B cell (primary cell): Measurements from ENCODE around the gene KRT38. TPM values are rescaled to one million over a fixed set of nuclear protein-coding genes. Genes with fewer than 3 reads are reported as not detected.

Experiments
- ATAC-seq: fragments of 200-7000 bp; cut with Tn5 transposase; one replicate; pipeline ENCODE4 v1.10.0; 2021; ENCODE audit warnings: low read depth, mild to moderate bottlenecking, moderate number of reproducible peaks, moderate library complexity
- CTCF ChIA-PET: fragments of 350-600 bp; sonication (Branson Sonifier 250); formaldehyde crosslinking; loops from one replicate; lab custom pipeline; 2021; ENCODE audit warnings: antibody characterized with exemption, inconsistent platforms; lab: Charles Lee
- POLR2A ChIA-PET: fragments of 350-600 bp; sonication (Branson Sonifier 250); formaldehyde crosslinking; loops from one replicate; lab custom pipeline; 2021; ENCODE audit warnings: antibody characterized with exemption; lab: Charles Lee
- DNase-seq: peaks from one replicate; pipeline ENCODE4 v3.0.0; 2013
- H2AFZ ChIP-seq: 2 replicates; pipeline ENCODE4 v1.6.1; 2012; ENCODE audit warnings: mild to moderate bottlenecking, low read depth, low read length; ENCODE audit not compliant: insufficient read depth, poor library complexity, severe bottlenecking
- H3K27ac ChIP-seq, 2 donors: 1 replicate in 1 of 2; 2 replicates in 1 of 2; pipeline ENCODE4 v1.5.1; 2012 to 2013; ENCODE audit warnings: low read length in 2 of 2, mild to moderate bottlenecking in 2 of 2, moderate library complexity in 1 of 2
- H3K27me3 ChIP-seq, 4 experiments: fragments of 200-600 bp in 1 of 4; sonication (generic) in 1 of 4; replicated peaks in 1 of 4; 1 replicate in 2 of 4; 2 replicates in 2 of 4; pipeline versions ENCODE4 v1.6.1 to v1.7.0; 2013 to 2016; ENCODE audit warnings: low read length in 3 of 4, mild to moderate bottlenecking in 2 of 4, mixed read lengths in 1 of 4, moderate library complexity in 1 of 4; ENCODE audit not compliant: insufficient read depth in 4 of 4, control insufficient read depth in 3 of 4; ENCODE audit errors: control extremely low read depth in 1 of 4
- H3K36me3 ChIP-seq, 2 experiments: replicated peaks in 1 of 2; 1 replicate in 1 of 2; 2 replicates in 1 of 2; pipeline versions ENCODE4 v1.6.1 to v1.7.1; 2013; ENCODE audit warnings: low read length in 1 of 2; ENCODE audit not compliant: insufficient read depth in 2 of 2, control insufficient read depth in 1 of 2; ENCODE audit errors: control extremely low read depth in 1 of 2, extremely low read depth in 1 of 2
- H3K4me1 ChIP-seq, 2 donors: fragments of 200-600 bp in 1 of 2; sonication (generic) in 1 of 2; 1 replicate in 1 of 2; 2 replicates in 1 of 2; pipeline versions ENCODE4 v1.5.1 to v1.6.1; 2013 to 2017; ENCODE audit warnings: low read length in 2 of 2; ENCODE audit not compliant: control insufficient read depth in 2 of 2, insufficient read depth in 2 of 2
- H3K4me2 ChIP-seq: replicated peaks from 2 replicates; pipeline ENCODE3; 2012; ENCODE audit warnings: mild to moderate bottlenecking, low read depth, low read length; ENCODE audit not compliant: poor library complexity, severe bottlenecking
- H3K4me3 ChIP-seq, 5 experiments: fragments of 200-600 bp in 1 of 5; sonication (generic) in 1 of 5; 1 replicate in 3 of 5; 2 replicates in 2 of 5; pipeline versions ENCODE4 v1.5.1 to v1.7.0; 2011 to 2016; ENCODE audit warnings: low read length in 4 of 5, mild to moderate bottlenecking in 4 of 5, low read depth in 2 of 5, control low read depth in 1 of 5, moderate library complexity in 1 of 5; ENCODE audit not compliant: insufficient read depth in 1 of 5; ENCODE audit errors: control extremely low read depth in 1 of 5, extremely low read depth in 1 of 5
- H3K79me2 ChIP-seq: fragments of 200-600 bp; sonication (generic); one replicate; pipeline ENCODE4 v1.6.0; 2016; ENCODE audit warnings: low read length; ENCODE audit not compliant: control insufficient read depth, insufficient read depth
- H3K9ac ChIP-seq: fragments of 200-600 bp; sonication (generic); 2 replicates; pipeline ENCODE4 v1.6.1; 2017; ENCODE audit warnings: mild to moderate bottlenecking, low read length, moderate library complexity
- H3K9me3 ChIP-seq, 3 donors: one replicate each; pipeline versions ENCODE4 v1.6.1 to v1.7.1; 2013; ENCODE audit warnings: low read length in 2 of 3; ENCODE audit not compliant: control insufficient read depth in 2 of 3, insufficient read depth in 1 of 3; ENCODE audit errors: control extremely low read depth in 1 of 3
- H4K20me1 ChIP-seq: 2 replicates; pipeline ENCODE4 v1.6.0; 2012; ENCODE audit warnings: mild to moderate bottlenecking, low read length; ENCODE audit not compliant: insufficient read depth, control insufficient read depth, poor library complexity, severe bottlenecking
- H3K27ac Mint-ChIP-seq: one replicate; pipeline ENCODE4 v1.8.0; 2021; ENCODE audit warnings: mixed read lengths
- H3K27me3 Mint-ChIP-seq: one replicate; pipeline ENCODE4 v1.8.0; 2021; ENCODE audit warnings: mixed read lengths
- H3K4me1 Mint-ChIP-seq: one replicate; pipeline ENCODE4 v1.8.0; 2021; ENCODE audit warnings: mixed read lengths
- H3K4me3 Mint-ChIP-seq: one replicate; pipeline ENCODE4 v1.8.0; 2021; ENCODE audit warnings: mixed read lengths
- H3K9me3 Mint-ChIP-seq: one replicate; pipeline ENCODE4 v1.8.0; 2022; ENCODE audit warnings: mixed read lengths; ENCODE audit not compliant: insufficient read depth
- CTCF ChIP-seq: fragments of 200-600 bp; IDR thresholded peaks from one replicate; pipeline ENCODE4 v1.8.0; 2022; ENCODE audit warnings: antibody characterized with exemption, mild to moderate bottlenecking
- EZH2 ChIP-seq: IDR thresholded peaks from 2 replicates; pipeline ENCODE4 v1.6.1; 2012; ENCODE audit warnings: borderline replicate concordance, low read depth, mild to moderate bottlenecking, moderate library complexity, low read length; ENCODE audit not compliant: insufficient read depth, poor library complexity, severe bottlenecking
- WGBS: methylation state at CpG from one replicate; pipeline ENCODE4 v1.1.5; 2013; ENCODE audit warnings: missing lambda C conversion rate; ENCODE audit not compliant: insufficient coverage; 5-methylcytosine and 5-hydroxymethylcytosine counted together
- intact Hi-C: fragments of 100-400 bp; cut with micrococcal nuclease; formaldehyde crosslinking; loops from one replicate; pipeline ENCODE4 v1.10.0; 2022
- polyA plus RNA-seq: library from polyadenylated mRNA; depleted of rRNA; stranded (reverse); fragments of >200 nt; gene quantifications from 2 replicates; pipeline ENCODE4 v1.2.3, GENCODE V29; 2012
- total RNA-seq, 2 donors: library from RNA; stranded (reverse); fragments of 120-200 nt in 1 of 2; gene quantifications; 1 replicate in 1 of 2; 2 replicates in 1 of 2; pipeline versions ENCODE4 v1.2.3 to v1.2.4, GENCODE V29; 2013 to 2022

The KRT38 gene
- total and polyA plus RNA-seq, 2 donors (not counting 1 experiment from before 2014, with no cell fraction given) = not detected

DNA sequence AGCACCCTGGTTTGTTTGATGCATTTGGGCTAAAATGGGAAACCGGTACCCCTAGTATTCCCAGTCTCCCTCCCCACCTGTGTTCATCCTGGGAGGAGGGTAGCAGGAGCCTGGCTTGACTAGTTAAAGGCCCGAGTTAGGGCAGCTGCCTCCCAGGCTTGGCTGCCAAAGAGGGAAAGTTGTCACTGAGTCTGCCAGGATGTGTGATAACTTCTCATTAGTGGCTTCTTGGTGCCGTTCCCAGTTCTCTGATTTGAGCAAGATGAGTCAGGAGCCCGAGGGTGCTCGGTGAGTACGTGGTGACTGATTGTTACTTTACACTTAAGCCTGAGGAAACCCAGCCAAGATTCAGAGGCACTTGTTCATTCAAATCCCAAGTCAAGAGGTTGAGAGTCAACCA is 23.9 kb upstream of the KRT38 start:
- WGBS = 83% methylated on average over 5 of the region's 6 CpGs

GRCh38 chr17:41464173-41464572 is 23.4 kb upstream of the KRT38 start:
- H3K4me3 ChIP-seq = no peak overlapping the region
- CTCF ChIA-PET = no interaction called here
- no peaks in the 10 kb centered on the region for H3K79me2 ChIP-seq
- Mint-ChIP-seq H3K9me3 (no peaks in the 10 kb centered on the region), H3K4me3 (no peak overlapping the region), H3K4me1 (no peaks in the 10 kb centered on the region), H3K27ac (no peak overlapping the region), H3K27me3 (peaks cover 44% of the 10 kb centered on the region)
- POLR2A ChIA-PET = no interaction called here
- intact Hi-C loops = no loop called here
- DNase-seq (no peak), ATAC-seq (no peak)
- no peaks in the 10 kb centered on the region for H3K4me1 ChIP-seq
- H3K27me3 ChIP-seq = peaks cover 0 to 6% (median 2%) of the 10 kb centered on the region in 4 experiments
- no peak overlapping the region for H2AFZ ChIP-seq
- no peak overlapping the region for H3K9ac ChIP-seq
- peaks cover 0 to 12% (median 0%) of the 10 kb centered on the region in 3 donors for H3K9me3 ChIP-seq
- no peak overlapping the region for H3K4me2 ChIP-seq
- WGBS = 97% methylated on average over 11 of the region's 11 CpGs
- TF ChIP-seq CTCF (no peak), EZH2 (no peak)
- H3K27ac ChIP-seq = no peak overlapping the region
- H3K36me3 ChIP-seq = no peaks in the 10 kb centered on the region
- H4K20me1 ChIP-seq = no peaks in the 10 kb centered on the region

More for the DNA sequence above, 23.9 kb upstream of the KRT38 start:
- ChIA-PET CTCF (no interaction called here), POLR2A (no interaction called here)
- DNase-seq = no peak
- peaks cover 0 to 6% (median 2%) of the 10 kb centered on the region in 4 experiments for H3K27me3 ChIP-seq
- intact Hi-C loops = no loop called here
- no peaks in the 10 kb centered on the region for H3K4me1 ChIP-seq
- no peak for TF ChIP-seq EZH2
- TF ChIP-seq CTCF = no peak
- H3K4me3 Mint-ChIP-seq = no peak overlapping the region
- H3K27ac ChIP-seq = no peak overlapping the region
- H3K4me3 ChIP-seq = no peak overlapping the region
- H3K9me3 Mint-ChIP-seq = no peaks in the 10 kb centered on the region
- H3K9me3 ChIP-seq = peaks cover 0 to 12% (median 0%) of the 10 kb centered on the region in 3 donors
- no peak overlapping the region for H2AFZ ChIP-seq
- H3K36me3 ChIP-seq = no peaks in the 10 kb centered on the region
- H3K79me2 ChIP-seq = no peaks in the 10 kb centered on the region
- H3K4me1 Mint-ChIP-seq = no peaks in the 10 kb centered on the region
- no peak overlapping the region for H3K27ac Mint-ChIP-seq
- no peak overlapping the region for H3K4me2 ChIP-seq
- no peaks in the 10 kb centered on the region for H4K20me1 ChIP-seq
- no peak overlapping the region for H3K9ac ChIP-seq
- H3K27me3 Mint-ChIP-seq = peaks cover 44% of the 10 kb centered on the region
- ATAC-seq = no peak
